Ureter (tissue), 1 donor: ENCODE data around the gene CCNG2. TPM values are rescaled to one million over a fixed set of nuclear protein-coding genes. Genes with fewer than 3 reads are reported as not detected.
A peak's percentile ranks its signal among the peaks of the same experiment; 100 is the strongest.

Source experiments
- DNase-seq: peaks from one replicate; pipeline ENCODE4 v3.0.0-alpha.2; 2020; ENCODE audit warnings: low spot score
- total RNA-seq: library from RNA; stranded (reverse); gene quantifications from one replicate; pipeline ENCODE4 v1.2.4, GENCODE V29; 2023
- donor health status: DM: yes; HTN: yes; CAD: no.

The CCNG2 gene
- total RNA-seq, 1 donor from 2014 or later = 60.9 TPM

DNA sequence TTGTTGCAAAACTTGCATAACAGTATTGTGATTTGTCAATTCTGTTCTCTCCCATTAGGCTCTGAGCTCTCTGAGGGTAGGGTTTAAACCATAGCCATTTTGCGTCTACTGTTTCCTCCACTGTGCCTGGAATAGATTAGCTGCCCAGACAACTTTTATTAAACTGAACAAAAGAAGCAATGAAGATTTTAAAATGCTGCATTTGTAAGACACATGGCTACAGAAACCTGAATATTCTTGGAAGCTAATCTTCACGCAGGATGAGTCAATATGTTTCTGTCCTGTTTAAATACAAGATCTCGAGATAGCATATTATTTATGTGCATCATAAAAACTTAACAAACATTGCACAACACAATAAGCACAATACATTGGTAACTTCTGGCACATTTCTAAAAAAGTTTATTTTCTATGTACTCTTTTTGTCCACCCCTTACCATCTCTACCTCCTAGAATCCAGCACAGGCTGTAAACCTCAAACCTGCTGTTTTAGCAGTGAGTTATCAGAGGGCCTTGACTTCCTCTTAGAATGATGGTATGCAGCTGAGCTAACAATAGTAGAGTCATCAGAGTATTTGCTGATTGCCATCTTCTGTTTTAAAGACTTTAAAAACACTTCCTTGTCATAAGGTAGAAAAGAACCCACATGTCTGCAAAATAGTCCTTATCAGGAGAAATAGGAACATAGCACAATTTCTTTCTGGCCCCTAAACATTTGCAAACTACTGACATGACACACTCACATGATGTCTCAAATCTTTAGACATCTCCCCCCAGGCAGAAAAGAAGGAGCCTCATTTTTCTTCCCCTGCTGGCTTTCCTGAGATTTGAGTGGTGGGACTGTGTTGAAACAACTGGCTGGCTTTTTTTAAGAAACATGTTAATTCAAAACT, 10.6 kb upstream of the CCNG2 start:
- DNase-seq = no peak

DNA sequence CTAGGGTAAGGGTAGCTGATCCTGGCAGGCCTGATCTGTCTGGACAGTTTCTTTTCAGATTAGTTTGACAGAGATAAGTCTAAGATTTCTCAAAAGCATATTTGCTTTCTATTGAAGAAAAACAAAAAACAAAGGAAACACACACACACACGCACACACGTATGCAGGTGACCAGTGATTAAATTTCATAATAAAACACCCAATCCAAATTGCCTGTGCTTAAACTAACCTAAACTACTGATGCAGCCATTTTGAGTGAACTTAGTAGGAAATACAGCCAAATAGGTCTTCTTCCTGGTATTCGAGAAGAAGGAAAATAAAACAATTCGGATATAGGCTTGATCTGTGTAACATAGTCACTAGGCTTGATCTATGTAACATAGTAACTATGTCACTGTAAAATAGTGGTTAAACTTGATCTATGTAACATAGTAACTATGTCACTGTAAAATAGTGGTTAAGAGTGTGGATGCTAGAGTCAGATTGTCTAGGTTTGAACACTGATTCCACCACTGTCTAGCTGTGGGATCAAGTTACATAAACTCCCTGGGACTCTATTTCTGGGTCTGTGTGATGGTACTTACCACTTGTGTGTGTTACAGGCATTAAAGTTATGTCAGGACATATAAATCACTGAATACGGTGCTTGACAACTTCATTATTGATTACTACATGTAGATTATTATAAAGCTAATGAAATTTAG, 9.8 kb upstream of the CCNG2 start:
- DNase-seq = no peak

DNA sequence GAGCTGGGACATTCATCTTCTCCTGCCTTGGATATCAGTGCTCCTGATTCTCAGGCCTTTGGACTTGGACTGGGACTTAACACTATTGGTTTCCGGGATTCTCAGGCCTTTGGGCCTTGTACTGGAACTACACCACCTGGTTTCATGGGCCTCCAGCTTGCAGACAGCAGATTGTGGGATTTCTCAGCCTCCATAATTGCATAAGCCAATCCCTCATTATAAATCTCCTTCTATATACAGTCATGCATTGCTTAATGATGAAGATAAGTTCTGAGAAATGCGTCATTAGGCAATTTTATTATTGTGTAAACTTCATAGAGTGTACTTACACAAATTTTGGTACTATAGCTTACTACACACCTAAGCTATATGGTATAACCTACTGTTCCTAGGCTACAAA, 8.9 kb upstream of the CCNG2 start:
- no peak for DNase-seq

DNA sequence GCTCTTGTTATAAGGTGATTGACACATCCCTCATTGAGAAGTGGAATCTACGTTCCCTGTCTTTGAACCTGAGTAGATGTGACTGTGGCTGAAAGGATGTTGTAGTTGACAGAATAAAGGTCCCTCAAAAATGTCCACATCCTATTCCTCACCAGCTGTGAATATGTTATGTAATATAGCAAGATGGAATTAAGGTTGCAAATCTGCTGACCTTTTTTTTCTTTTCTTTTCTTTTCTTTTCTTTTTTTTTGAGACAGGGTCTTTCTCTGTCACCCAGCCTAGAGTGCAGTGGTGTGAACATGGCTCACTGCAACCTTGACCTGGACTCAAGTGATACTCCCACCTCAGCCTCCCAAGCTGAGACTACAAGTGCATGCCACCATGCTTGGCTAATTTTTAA, 7.2 kb upstream of the CCNG2 start:
- no peak for DNase-seq

DNA sequence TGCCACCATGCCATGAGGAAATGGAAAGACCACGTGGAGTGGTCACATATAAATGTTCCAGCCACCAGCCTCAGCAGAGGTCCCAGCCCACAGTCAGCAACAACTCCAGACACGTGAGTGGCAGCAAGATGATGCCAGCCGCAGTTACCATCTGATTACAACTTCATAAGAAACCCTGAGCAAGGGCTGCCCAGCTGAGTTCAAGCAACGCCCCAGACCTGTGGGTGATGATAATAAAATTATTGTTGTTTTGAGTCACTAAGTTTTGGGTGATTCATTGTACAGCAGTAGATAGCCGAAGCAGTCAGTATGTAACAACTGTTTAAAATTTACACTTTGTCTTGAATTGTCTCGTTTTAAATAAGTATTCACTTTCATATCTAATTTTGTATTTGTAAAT, 5.8 kb upstream of the CCNG2 start:
- no peak for DNase-seq

DNA sequence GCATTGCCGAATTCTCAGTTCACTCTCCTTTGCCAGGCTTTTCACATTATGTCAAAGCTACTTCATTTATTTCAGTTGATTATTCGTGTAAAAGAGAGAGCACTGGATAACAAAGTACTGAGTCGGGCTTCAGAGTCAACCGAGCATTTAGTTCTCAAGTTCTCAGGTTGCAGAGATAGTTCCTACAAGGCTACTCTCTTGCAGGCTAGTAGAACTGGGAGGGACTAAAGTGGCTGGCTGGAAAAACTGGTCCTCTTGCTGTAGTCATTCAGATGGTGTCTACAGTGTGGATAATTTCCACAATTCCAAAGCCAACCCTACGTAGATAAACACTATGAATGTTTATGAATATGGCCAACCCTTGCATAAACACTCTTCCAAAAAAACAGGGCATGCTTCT, 4.6 kb upstream of the CCNG2 start:
- no peak for DNase-seq

DNA sequence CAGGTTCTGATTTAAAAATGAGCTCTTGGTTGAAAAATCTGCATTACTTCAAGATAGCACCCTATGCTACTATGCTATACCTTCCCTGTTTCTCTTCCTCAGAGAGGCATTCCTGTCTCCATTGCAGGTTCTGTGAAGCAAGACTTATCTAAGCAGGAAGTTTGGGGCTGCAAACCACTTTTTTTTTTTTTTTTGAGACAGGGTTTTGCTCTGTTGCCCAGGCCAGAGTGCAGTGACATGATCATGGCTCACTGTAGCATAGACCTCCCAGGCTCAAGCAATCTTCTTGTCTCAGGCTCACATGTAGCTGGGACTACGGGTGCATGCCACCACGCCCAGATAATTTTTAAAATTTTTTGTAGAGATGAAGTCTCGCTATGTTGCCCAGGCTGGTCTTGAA, 4.0 kb upstream of the CCNG2 start:
- no peak for DNase-seq

DNA sequence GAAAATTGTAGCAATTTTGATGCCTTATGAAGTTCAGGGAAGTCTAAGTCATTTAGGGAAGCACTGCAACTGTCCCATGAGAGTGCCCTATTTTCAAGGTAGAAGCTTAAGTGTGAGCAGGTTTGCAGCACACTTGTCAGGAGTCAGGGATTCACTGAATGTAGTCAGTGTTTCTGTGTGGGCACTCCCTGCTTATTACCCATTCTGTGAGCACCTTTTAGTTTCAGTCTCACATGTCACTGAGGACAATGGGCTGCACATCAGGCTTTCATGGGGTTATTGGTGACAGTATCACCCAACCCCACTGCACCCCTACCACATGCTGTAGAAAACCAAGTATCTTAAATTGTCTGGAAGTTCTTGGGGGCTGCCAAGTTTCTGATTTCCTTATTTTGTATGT, 2.9 kb upstream of the CCNG2 start:
- DNase-seq = no peak

DNA sequence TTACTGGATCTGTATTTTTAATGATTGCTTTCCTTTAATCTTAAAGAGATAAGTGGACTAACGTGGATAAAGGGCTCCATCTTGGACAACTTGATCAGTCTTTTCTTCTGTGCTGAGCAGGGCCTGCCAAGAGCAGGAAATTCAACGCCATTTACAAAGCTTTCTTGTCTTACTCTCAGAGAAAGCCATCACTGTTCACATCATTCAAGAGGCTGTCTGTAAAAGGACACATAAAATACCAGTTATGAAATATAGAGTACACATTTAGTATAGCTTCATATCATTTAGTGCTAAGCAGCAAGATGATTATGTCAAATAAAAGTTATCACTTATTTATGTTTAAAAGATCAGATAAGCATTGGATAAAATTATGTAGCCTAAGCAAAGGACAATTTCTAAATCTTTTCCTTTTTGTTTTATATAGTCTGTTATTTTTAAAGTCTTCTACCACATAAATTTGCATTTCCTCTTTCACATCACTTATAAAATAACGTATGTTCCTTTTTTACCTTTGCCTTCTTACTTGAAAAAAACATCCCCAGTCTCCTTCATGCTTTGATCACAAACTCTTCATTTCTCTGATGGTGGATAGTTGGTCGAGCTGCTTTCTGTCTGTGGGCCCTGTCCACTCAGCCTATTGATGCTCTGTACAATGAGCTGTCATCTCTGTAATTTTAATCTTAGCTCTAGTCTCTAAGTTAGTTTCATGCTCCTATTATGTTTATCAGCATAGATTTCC, 2.1 kb upstream of the CCNG2 start:
- DNase-seq = no peak

DNA sequence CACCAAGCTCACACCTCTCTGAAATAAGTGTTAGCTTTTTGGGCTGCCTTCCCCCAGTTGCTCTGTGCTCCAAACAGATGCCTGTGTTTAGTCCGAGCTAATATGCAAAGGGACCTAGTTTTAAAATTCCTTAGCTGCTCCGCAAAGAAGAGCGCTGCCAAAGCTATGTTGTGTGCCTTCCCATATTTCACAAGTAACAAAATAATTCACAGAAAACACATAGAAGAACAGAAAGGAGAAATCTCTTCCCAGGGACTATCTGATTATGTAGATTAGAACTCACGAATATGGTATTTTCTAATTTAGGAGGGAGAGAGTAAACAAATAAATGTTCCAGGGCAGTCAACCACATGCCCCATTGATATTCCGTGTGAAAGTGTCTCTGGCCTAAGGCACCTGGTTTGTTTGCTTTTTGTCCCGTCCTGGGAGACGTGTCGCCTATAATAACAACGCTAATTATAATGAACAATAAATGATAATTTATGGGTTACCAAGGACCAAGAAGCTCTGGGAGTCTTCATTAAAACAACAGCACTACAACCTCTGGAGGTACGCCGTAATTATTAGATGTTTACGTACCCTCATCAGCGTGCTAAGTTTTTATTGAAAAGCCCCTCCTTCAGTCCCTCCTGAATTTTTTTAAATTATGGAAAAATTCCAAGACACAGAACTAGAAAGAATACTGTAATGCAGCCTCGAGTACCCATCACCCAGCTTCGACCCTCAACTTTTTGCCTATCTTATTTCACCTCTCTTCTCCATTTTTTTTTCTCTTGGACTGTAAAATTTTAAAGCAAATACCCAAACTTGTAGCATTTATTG, 1.2 kb upstream of the CCNG2 start:
- DNase-seq = no peak

DNA sequence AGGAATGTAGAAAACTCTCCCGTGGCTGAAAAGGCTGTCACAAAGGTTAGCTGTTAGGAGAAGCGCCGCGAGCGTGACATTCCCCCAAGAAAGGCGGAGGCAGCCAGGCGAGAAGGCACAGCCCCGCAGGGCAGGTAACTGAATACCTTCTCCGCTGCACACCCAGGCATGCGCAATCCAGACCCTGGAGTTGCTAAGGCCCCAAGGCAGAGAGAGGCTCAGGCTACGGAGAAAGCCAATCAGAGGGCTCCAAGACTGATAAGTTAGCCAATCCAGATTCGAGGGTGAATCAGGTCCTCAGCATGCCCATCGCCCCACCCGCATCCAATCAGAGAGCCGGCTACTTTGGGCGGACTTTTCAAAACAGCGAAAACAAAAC, 485 bp upstream of the CCNG2 start:
- peak; percentile 98 for DNase-seq

DNA sequence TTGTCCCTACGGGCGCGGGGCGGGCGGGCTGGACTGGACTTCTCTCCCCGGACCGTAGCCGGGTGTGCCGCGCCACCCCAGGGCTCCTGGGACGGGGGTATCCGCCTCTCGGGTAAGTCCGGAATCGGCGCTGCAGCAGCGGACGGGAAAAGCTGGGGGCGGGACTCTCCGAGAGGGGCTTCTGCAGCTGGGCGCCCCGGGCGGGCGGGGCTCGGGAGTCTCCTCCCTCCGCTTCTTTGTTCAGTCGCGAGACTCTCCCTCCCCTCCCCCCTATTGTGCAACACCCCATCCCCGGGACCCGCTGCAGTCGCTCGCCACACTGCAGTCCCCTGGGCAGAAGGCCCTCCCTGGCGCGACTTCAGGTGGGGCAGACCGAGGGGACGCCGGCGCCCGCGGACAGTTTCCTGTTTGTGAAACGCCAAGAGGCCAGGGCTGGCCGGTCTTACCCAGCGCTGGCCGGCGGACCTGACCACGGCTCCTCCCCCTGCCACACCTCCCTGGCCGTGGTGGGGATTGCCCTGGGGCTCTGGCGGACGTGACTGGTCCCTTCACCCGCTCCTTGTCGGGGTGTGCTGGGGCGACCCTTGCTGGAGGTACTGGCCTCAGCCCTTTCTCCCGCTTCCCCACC, 966 bp downstream of the CCNG2 start:
- peak; percentile 92 for DNase-seq

DNA sequence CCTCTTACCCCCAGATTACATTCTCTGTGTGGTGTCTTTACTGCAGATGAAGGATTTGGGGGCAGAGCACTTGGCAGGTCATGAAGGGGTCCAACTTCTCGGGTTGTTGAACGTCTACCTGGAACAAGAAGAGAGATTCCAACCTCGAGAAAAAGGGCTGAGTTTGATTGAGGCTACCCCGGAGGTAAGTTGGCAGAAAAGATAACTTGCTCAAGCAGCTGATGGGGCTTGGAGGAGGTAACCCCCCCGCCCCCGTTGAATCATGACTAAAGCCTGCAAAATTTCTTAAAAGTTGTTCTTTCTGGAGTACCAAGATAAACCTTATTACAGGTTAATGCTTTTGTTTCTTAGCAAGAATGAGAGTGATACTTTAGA, 1.5 kb downstream of the CCNG2 start:
- no peak for DNase-seq

DNA sequence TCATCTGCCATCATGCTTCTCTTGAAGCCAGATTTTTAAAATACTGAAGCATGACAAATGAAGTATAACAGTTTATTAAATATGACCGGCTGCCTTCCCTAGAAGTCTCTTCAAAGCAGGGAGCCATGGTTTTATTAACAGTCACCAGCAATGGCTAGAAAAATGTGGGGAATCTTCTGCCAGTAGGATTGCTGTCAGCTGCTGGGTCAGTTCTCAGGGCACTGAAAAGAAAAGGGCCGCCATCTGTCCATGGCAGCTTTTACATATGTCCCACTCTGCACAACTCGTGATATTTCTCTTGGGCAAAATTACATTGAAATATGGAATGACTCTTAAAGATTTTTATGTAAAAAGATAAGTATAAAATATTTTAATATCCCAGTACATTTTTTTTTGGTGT, 2.8 kb downstream of the CCNG2 start:
- DNase-seq = no peak

DNA sequence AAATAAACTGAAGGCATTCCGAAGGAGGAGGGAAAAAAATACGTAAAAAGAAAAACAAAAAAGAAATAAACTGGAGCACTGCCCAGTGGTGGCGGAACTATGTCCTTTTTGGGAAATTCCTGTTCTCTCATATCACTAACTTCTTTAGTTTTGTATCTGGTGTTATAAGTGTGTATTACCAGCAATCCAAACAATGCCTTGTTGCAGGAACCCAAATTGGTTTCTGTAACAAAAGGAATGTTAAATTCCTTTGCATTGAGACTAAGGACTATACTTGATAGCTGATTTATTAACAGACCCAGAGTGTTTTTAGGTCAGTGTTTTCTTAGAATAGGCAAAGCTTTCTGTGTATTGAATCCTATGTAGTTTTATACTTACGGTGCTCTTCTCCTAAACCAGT, 6.6 kb downstream of the CCNG2 start:
- DNase-seq = no peak

DNA sequence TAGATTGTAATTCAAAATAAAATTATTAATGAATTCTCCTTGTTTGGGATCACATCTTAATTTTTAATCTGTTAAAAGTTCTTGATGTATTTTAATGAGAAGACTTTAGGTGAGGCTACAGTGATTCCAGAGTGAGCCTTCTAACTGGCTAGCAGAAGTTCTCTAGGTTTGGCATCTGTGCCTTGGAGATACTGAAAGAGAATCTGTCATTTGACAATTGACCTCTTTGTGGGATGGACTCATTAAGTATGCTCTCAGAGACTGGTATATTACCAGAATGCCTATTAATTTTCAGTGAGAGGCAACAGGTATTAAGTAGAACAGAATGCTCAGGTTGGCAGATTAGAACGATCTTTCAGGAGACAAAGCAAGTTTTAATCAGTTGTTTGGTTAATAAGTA, 10.2 kb downstream of the CCNG2 start:
- DNase-seq = no peak

DNA sequence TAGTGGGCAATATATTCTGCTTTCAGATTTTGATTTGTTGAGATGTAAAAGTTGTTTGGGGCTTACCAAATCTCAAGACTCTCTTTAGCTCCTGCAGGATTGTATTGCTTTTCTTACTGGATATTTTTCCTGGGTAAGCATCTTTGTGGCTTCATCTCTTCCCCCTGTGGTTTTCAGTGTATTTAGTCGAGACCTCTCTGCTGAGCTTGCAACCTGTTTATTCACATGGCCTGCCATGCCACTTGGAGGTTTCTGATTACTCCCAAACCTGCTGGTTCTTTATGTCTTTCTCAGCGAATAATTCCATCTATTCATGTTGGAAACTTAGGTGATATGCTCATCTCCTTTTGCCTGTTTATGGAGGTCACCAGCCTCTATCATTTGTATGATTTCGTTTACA, 10.9 kb downstream of the CCNG2 start:
- DNase-seq = no peak

DNA sequence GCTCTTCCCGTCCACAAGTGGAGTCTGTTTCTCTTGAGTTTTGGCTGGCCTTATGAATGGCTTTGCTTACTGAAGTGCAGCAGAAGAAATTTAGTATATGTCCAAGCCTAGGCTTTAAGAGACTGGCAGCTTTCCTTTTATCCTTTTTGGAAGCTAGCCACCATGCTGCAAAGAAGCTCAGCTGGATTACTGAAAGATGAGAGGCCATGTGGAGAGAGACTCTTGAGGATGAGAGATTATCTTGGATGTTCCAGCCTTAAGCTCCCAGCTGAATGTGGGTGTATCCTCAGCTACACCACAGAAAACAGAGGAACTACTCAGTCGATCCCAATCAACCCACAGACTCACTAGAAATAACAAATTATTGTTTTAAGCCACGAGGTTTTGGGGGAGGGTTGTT, 12.5 kb downstream of the CCNG2 start:
- no peak for DNase-seq

DNA sequence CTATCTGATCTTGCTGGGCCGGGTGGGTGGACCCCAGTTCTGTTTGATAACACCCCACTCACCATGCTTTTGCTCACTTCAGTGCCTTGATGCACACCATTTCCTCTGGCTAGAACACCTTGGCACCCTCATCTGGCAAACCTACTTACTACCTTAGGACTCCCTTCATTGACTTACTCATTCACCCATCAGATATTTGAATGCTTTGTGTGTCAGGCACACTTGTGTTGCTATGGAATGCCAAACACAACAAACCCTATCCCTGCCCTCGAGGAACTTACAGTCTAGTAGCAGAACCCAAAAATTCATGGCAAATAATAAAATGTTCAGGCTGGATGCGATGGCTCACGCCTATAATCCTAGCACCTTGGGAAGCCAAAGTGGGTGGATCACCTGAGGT, 13.9 kb downstream of the CCNG2 start:
- no peak for DNase-seq

DNA sequence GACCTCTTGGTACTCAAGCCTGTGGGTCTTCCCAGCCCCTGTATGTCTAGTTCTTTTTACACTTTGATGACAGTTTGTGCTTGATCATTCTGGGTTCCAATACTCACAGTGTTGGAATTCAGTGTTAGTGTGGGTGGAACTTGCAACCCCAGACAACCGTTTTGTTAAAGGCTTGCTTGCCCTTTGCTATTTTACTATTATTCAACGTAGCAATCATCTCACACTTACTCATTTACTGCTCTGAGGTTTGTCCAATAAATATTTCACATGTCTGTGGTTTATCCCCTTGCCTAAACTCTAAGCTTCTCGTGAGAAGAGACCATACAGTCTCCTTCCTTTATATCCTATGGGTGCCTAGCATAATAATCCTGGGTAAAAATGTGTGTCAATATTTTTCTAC, 15.3 kb downstream of the CCNG2 start:
- no peak for DNase-seq

DNA sequence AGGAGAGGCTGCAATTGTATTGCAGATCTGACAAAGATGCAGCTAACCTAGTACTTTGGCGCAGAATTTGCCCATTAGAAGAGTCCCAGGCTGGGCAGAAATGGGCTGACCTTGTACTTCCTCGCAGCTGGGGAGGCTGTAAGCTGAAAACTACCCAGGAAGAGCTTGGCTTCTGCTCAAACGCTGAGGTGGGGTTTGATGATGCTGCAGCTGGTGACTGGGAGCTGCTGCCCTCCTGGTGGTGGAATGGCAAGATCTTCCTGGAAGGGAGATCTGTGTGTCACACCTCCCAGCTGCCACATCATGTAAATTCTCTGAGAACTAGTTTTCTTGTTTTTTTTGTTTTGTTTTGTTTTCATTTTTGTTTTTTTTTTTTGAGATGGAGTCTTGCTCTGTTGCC, 17.4 kb downstream of the CCNG2 start:
- DNase-seq = no peak
